Ishikawa (cell line): Measurements from ENCODE around the gene SERGEF.
A peak's percentile ranks its signal among the peaks of the same experiment; 100 is the strongest.

ENCODE experiments used
- CEBPB ChIP-seq: IDR thresholded peaks from 2 replicates; pipeline ENCODE4 v1.6.1; 2012
- CREB1 ChIP-seq: IDR thresholded peaks from 2 replicates; pipeline ENCODE4 v1.6.1; 2012; ENCODE audit warnings: low read depth
- EGR1 ChIP-seq: IDR thresholded peaks from 2 replicates; pipeline ENCODE4 v1.6.1; 2012
- EP300 ChIP-seq: IDR thresholded peaks from 2 replicates; pipeline ENCODE4 v1.6.1; 2012; ENCODE audit warnings: borderline replicate concordance
- FOXM1 ChIP-seq: IDR thresholded peaks from 2 replicates; pipeline ENCODE4 v1.6.1; 2012; ENCODE audit warnings: low read depth, borderline replicate concordance
- NFIC ChIP-seq: IDR thresholded peaks from 2 replicates; pipeline ENCODE4 v1.6.1; 2012
- RAD21 ChIP-seq: IDR thresholded peaks from 2 replicates; pipeline ENCODE4 v1.6.1; 2012; ENCODE audit warnings: low read depth
- TAF1 ChIP-seq: IDR thresholded peaks from 2 replicates; pipeline ENCODE4 v1.6.1; 2012; ENCODE audit warnings: low read depth, mild to moderate bottlenecking
- TCF12 ChIP-seq: IDR thresholded peaks from 2 replicates; pipeline ENCODE4 v1.6.1; 2012; ENCODE audit warnings: low read depth
- TEAD4 ChIP-seq: IDR thresholded peaks from 2 replicates; pipeline ENCODE4 v1.6.1; 2012
- YY1 ChIP-seq: IDR thresholded peaks from 2 replicates; pipeline ENCODE4 v1.6.1; 2012; ENCODE audit warnings: low read depth
- ZBTB7A ChIP-seq: IDR thresholded peaks from 2 replicates; pipeline ENCODE4 v1.6.1; 2012; ENCODE audit warnings: low read depth
- TF ChIP-seq, protein P1 (sequence below): IDR thresholded peaks from 2 replicates; pipeline ENCODE4 v1.6.1; 2012
- TF ChIP-seq, protein P2 (sequence below): IDR thresholded peaks from 2 replicates; pipeline ENCODE4 v1.6.1; 2012; ENCODE audit warnings: low read depth, mild to moderate bottlenecking
- TF ChIP-seq, protein P3 (sequence below): IDR thresholded peaks from 2 replicates; pipeline ENCODE4 v1.6.1; 2012

SERGEF gene

DNA sequence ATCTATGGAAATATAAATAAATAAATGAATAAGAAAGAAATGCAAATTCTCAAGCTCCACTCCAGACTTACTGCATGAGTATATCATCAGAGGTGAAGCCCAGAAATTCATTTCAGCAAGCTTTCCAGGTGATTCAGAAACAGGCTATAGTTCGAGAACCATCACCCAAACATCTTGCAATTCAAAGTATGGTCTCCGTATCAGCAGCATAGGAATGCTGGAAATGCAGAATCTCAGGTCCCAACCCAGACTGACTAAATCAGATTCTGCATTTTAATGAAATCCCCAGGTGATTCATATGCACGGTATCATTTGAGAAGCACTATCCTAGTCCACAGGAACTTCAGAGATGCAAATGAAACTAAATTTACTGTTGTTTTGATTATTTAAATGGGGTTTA lies 95.3 kb downstream of the SERGEF start:
- TF ChIP-seq EP300, result no peak
- no peak for TF ChIP-seq CEBPB
- TF ChIP-seq, protein P1, sequence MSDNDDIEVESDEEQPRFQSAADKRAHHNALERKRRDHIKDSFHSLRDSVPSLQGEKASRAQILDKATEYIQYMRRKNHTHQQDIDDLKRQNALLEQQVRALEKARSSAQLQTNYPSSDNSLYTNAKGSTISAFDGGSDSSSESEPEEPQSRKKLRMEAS, result no peak
- no peak for TF ChIP-seq ZBTB7A
- TF ChIP-seq, protein P2, sequence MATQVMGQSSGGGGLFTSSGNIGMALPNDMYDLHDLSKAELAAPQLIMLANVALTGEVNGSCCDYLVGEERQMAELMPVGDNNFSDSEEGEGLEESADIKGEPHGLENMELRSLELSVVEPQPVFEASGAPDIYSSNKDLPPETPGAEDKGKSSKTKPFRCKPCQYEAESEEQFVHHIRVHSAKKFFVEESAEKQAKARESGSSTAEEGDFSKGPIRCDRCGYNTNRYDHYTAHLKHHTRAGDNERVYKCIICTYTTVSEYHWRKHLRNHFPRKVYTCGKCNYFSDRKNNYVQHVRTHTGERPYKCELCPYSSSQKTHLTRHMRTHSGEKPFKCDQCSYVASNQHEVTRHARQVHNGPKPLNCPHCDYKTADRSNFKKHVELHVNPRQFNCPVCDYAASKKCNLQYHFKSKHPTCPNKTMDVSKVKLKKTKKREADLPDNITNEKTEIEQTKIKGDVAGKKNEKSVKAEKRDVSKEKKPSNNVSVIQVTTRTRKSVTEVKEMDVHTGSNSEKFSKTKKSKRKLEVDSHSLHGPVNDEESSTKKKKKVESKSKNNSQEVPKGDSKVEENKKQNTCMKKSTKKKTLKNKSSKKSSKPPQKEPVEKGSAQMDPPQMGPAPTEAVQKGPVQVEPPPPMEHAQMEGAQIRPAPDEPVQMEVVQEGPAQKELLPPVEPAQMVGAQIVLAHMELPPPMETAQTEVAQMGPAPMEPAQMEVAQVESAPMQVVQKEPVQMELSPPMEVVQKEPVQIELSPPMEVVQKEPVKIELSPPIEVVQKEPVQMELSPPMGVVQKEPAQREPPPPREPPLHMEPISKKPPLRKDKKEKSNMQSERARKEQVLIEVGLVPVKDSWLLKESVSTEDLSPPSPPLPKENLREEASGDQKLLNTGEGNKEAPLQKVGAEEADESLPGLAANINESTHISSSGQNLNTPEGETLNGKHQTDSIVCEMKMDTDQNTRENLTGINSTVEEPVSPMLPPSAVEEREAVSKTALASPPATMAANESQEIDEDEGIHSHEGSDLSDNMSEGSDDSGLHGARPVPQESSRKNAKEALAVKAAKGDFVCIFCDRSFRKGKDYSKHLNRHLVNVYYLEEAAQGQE, result no peak
- TF ChIP-seq, protein P3, sequence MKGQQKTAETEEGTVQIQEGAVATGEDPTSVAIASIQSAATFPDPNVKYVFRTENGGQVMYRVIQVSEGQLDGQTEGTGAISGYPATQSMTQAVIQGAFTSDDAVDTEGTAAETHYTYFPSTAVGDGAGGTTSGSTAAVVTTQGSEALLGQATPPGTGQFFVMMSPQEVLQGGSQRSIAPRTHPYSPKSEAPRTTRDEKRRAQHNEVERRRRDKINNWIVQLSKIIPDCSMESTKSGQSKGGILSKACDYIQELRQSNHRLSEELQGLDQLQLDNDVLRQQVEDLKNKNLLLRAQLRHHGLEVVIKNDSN, result no peak
- no peak for TF ChIP-seq EGR1
- no peak for TF ChIP-seq TAF1
- no peak for TF ChIP-seq NFIC
- no peak for TF ChIP-seq FOXM1
- no peak for TF ChIP-seq TEAD4
- no peak for TF ChIP-seq CREB1
- no peak for TF ChIP-seq TCF12
- no peak for TF ChIP-seq YY1
- TF ChIP-seq RAD21, result no peak

DNA sequence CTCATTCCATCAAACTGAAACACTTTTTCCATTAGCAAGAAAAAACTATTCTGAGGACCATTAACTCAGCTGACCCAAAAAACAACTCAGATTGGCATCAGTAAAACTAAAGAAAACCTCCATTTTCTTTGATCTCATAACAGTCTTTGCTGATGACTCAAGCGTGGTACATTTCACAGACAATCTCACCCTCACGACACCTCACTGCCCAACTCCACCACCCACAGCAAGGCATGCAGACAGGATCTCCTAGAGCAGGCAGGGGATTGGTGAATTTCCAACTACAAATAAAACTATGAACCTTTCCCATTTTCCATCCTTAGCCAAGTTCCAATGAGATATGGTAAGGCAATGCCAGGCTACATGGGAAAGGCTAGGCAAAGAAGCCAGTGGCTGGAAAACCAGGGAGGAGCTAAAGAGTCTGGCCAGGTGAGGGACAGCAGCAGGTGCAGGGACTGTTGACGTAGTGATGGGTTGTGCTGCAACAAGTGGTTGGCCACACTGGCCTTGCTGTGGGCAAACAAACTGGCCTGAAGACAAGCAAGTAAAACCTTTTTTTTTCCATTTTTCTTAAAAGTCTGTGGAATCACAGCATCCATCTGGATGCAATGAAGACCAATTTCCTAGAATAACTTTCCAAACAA lies 97.2 kb downstream of the SERGEF start:
- no peak for TF ChIP-seq EP300

DNA sequence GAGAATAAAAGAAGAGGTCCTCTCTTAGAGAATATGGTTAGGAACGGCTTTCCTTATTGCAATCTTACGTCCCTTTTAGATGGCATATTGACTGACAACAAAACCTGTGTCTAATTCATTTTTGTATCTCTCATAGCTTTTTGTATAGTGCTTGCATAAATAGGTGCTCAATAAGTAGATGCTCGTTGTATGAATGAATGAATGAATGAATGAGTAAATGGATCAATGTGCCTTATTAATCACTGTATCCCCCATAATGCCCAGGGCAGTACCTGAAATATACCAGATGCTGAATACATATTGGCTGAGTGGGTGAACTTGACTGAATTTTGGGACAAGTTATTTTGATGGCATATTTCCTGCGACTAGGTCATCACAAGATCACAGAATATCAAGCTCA lies 97.9 kb downstream of the SERGEF start:
- TF ChIP-seq, protein P1, result no peak
- TF ChIP-seq FOXM1 (no peak), EP300 (no peak), TEAD4 (no peak), EGR1 (no peak), TCF12 (no peak), ZBTB7A (no peak), TAF1 (no peak), CEBPB (no peak), NFIC (no peak), CREB1 (no peak)
- TF ChIP-seq, protein P3, result no peak

DNA sequence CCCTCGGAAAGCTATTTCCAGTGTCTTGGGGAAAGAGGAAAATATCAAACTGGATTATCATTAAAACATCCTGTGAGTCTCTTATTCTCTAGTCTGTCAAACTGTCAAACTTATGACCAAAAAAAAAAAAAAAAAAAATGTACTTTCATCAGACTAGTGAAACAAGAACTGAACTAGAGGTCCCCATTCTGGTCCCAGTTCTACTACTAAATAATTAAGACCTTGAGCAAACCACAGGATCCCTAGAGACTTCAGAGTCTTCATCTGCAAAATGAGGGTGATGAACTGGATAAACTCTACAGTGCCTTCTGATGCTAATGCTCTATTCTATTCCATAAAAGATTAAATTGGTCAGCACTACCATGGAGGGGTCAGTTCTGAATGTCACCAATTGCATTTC lies 105.8 kb downstream of the SERGEF start:
- no peak for TF ChIP-seq CEBPB
- TF ChIP-seq EP300, result no peak
- TF ChIP-seq YY1, result no peak
- no peak for TF ChIP-seq NFIC
- TF ChIP-seq, protein P2, result no peak
- TF ChIP-seq, protein P1, result no peak
- TF ChIP-seq, protein P3, result no peak
- TF ChIP-seq TAF1, result no peak
- TF ChIP-seq TEAD4, result no peak
- no peak for TF ChIP-seq TCF12
- no peak for TF ChIP-seq EGR1
- TF ChIP-seq FOXM1, result no peak
- no peak for TF ChIP-seq RAD21
- TF ChIP-seq ZBTB7A, result no peak
- TF ChIP-seq CREB1, result no peak

DNA sequence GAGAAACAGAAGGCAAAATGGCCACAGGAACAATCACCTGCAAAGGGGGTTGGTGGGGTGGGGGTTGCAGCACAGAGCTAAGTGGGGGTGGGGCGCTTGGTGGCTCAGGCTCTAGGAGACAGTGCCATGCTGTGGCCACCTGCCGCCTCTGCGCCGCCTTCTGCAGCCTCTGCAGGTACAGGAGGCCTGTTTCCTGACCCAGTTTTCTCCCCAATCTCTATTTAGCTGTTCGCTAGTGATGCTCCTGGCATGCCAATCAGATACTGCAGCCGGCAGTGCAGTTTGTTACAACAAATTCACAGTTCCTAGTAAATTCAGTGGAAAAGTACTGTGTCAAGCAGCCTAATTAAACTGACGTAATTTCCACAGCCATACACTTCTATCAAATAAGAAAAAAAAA lies 106.4 kb downstream of the SERGEF start:
- TF ChIP-seq, protein P2, result no peak
- TF ChIP-seq RAD21, result peak; percentile 44
